TTC549 (cell line): ENCODE measurements around the gene ROR2.
"Not testable (repeated sequence)": the region's sequence is repeated elsewhere in the genome, so short reads cannot be mapped to it uniquely, and the experiment has no call there.

Experiments
- FAIRE-seq: peaks from 2 replicates; lab custom pipeline; 2012; peaks lifted over from hg19 to GRCh38; lab: Jason Lieb, UNC

The ROR2 gene

DNA sequence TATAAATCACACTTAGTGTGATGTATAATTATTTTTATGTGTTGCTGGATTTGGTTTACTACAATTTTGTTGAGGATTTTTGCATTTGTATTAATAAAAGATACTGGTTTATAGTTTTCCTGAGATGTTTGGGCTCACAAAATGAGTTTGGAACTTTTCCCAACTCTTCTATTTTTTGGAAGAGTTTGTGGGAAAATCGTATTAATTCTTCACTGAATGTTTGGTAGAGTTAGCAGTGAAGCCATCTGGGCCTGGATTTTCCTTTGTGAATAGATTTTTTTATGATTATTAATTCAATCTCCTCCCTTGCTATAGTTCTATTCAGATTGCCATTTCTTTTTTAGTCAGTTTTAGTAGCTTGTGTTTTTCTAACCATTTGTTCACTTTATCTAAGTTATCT lies 324.7 kb downstream of the ROR2 start:
- no peak for FAIRE-seq

DNA sequence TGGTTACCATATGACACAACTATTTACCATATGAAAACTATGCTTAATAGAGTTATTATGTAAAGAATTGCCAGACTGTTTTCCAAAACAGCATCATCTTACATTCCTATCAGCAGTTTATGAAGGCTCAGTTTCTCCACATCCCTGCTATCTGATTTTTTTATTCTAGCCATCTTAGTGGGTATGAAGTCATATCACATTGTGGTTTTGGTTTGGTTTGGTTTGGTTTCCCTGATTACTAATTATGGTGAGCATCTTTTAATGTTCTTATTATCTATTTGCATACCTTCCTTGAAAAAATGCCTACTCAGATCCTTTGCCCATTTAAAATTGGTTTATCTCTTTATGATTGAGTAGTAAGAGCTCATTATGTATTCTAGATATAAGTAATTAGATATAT lies 327.0 kb downstream of the ROR2 start:
- no peak for FAIRE-seq

DNA sequence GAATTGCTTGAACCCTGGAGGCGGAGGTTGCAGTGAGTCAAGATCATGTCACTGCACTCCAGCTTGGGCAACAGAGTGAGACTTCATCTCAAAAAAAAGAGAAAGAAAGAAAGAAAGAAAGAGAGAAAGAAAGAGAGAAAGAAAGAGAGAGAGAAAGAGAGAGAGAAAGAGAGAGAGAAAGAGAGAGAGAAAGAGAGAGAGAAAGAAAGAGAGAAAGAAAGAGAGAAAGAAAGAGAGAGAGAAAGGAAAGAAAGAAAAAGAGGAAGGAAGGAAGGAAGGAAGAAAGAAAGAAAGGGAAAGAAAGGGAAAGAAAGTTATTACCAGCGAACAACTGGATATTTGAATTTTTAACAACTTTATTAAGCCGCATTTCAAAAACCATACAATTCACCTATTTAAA lies 327.9 kb downstream of the ROR2 start:
- FAIRE-seq, result not testable (repeated sequence)

DNA sequence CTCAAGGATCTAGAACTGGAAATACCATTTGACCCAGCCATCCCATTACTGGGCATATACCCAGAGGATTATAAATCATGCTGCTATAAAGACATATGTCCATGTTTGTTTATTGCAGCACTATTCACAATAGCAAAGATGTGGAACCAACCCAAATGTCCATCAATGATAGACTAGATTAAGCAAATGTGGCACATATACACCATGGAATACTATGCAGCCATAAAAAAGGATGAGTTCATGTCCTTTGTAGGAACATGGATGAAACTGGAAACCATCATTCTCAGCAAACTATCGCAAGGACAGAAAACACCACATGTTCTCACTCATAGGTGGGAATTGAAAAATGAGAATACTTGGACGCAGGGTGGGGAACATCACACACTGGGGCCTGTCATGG lies 336.0 kb downstream of the ROR2 start:
- not testable (repeated sequence) for FAIRE-seq

DNA sequence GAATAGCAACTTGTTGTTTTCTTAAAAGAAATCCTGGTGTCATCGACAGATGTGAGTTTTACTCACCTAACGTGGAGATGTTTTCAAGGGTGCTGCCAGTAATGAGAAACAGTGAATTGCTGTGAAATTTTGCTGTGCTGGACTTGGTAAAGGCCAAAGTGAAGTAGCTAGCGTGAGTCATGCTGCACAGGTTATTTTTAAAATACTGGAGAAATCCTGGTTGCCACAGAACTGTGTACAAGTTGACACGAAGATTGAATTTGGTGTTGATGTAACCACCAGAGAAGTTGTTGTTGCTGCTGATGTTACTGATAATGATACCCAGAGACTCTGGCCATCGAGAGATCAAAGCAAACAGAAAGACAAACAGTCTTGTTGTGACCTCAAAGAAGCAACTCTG lies 338.4 kb downstream of the ROR2 start:
- no peak for FAIRE-seq

DNA sequence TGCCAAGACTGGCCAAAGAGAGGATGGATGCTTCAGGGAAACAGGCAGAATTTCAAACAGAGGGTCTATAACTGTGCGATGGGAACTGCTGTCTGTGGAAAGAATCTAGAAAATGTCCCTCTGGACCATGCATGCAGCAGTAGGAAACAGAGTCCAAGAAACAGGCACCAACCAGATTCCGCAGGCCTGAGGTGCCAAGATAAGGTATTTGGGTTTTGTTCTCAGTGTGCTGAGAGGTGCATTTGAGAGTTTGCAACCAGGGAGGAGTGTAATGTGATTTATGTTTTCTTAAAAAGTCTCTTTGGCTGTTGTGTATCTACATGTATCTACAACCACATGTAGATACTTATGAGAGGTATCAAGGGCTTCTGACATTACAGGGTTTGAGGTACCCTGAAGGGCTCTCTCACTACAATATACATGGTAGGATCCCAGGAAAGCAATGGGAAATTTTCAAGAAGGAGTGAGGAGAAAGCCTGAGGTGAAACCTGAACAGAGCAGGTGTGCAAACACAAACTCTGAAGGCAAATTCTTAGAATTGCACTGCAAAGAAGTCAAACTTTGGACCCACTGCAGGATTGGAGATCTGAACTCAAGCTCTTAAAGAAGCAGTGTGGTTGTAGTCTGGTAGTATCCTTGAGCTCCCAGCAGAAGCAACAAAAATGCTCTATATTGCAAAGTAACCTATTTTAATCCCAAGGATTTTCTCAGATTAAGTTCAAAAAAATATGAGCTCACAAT lies 343.6 kb downstream of the ROR2 start:
- no peak for FAIRE-seq

DNA sequence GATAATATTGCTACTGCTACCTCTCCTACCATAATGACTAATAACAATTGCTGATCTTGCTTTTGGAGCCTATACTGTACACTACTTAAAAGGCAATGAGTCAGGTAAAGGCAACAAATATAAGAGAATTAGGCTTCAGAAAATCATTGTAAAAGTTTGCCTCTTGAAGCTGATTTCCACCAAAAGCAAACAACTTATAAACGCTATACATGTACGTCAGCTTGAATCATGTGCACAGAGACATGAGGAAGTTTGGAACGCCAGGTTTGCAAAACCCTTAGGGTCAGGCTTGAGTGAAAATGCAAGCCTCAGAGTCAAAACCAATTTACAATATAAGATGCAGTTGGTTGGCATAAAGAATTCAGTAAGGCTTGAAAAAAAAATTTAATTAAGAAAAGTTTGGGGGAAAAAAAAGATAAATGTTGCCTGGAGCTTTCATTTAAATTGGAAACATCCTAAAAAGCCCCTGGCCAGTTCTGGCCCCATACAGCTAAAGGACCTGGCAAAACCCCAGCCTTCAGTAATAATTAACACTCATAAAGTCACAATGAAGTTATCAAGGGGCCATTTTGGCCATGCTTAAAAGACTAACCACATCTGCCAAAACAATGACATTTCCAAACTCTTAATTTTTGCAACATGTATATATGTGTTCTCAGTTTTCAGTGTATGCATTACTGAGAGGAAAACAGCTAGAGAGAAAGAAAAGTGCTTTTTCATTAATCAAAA lies 345.4 kb downstream of the ROR2 start:
- FAIRE-seq, result no peak

DNA sequence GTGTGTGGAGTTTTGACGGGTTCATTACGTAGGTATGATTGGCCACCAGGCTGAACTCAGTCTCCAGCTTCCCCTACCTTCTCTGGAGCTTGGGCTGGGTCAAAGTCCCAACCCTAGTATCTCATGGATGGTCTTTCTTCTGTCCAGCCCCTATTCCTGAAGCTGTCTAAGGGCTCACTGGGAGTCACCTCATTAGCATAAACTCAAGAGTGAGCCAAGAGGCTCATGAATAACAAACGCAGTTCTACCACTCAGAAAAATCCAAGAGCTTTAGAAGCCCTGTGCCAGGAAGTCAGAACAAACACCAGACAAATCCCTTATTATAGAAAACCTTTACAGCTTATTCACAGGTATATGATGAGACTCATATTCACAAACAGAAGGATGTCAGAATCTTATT lies 346.1 kb downstream of the ROR2 start:
- FAIRE-seq, result no peak

DNA sequence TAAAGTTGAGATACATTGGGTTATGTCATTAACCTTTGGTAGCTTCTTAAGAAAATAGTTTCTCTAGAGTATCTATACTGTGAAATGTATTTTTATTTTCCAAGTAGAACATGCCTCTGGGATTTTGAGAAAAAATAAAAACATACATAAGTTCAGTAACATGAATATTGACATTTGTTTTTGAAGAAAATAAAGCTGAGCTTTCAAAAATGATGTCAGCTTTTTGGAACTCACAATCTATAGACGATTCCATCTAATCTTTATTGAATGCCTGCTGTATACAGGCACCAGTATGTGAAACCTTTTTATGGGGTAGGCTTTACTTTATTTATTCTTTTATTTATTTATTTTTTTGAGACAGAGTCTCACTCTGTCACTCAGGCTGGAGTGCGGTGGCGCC lies 350.5 kb downstream of the ROR2 start:
- no peak for FAIRE-seq

DNA sequence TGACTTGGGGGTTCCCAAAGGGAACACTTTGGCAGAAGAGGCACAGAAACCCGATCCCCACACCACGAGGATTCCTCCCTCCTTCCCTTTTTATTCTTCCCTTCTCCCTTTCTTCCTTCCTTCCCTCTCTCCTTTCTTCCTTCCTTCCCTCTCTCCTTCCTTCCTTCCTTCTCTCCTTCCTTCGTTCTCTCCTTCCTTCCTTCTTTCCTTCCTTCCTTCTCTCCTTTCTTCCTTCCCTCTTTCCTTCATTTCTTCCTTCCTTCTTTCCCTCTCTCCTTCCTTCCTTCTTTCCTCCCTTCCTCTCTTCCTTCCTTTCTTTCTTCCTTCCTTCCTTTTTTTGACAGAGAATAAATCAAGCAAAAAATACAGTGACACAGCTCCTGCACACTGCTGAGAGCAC lies 358.4 kb downstream of the ROR2 start:
- FAIRE-seq, result no peak

DNA sequence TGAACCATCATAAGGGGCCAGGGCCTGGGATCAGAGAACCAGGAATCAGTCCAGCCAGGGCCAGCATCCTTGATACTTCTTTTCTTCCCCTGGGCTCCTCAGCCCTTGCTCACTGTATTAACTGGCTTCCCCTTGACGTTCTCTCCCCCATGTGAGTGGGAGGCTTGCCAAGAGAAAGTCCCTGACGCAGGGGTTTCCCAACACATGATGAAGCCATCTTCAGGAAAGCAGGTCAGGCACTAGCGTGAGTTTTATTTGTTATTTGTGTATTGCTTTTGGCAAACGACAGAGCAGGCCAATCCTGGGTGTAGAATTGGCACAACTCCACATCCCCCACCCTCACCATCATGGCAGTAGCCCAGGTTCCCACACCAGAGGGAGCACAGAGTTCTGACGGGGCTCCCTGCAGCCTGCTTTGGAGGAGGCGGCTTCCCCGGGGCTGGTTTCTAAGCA lies 360.9 kb downstream of the ROR2 start:
- FAIRE-seq, result no peak

DNA sequence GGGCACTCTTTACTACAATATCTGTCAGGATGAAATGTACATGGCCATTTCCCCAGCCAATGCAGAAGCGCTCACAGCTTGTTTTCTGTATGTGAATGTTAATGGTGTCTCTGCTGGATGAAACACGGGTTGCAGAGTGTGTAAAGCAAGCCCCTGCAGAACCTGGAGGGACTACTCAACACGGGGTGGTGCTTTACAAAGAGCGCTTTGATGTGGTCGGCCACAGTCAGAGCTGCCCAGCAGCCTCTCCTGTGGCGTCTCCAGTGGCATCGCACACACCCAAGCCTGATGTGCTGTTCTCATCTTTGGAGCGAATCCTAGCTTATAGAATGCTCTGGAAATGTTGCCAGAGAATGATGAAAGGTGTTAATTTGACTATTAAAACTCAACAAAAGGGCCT lies 363.7 kb downstream of the ROR2 start:
- no peak for FAIRE-seq

DNA sequence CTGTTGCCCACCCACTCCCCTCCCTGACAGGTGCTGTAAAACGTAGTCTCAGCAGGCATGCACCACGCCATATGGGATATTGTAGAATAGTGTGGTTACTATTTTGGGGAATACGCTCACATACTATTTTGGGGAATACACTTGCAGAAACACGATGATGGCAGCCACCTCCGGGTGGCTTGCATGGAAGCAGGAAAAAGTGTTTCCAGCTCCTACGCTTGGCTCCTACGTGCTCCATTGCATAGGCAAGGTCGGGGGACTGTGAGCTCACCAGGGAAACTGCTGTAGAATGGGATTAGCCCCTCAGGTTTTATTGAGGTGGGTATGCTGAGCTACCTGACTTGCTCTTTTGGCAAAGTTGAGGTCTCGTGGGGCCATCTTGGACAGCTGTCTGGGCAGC lies 366.1 kb downstream of the ROR2 start:
- no peak for FAIRE-seq

DNA sequence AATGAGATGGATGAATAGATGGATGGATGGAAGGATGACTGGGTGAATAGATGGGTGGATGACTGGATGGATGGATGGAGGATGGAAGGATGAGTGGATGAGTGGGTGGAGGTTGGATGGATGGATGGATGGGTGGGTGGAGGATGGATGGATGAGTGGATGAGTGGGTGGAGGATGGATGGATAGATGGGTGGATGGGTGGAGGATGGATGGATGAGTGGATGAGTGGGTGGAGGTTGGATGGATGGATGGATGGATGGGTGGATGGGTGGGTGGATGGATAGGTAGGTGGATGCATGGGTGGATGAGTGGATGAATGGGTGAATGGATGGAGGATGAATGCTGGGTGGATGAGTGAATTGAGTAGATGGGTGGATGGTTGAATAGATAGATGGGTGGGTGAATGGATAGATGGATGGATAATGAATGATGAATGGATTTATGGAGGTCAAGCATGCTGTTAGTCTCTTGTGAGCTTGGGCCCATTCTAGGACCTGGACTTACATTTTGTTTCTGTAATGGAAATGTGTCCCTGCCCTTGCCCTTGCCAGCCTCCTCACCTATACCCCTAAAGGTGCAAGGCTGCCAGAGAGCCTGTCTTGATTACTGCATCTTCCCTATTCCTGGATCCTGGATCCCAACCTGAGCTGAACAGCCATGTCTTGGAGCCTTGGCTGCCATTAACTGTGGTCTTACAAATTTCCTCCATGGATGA lies 366.7 kb downstream of the ROR2 start:
- FAIRE-seq, result no peak

DNA sequence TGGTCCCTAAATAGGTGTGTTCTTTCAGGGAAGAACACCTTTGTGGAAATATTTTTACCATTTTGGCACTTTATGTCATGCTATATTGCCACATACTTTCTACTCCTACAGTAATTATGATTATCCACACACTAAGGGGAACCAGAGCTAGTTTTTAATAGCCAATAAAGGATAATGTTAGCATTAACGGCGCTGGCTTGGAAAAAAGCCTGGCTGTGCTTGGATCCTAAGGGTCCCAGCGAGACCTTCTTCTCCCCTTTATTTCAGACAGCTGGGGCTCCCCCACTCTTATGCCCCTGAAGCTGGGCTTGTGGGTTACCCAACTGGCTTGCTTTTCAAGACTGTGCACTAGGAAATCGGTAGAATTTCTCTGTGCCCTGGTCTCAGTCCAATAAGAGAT lies 367.8 kb downstream of the ROR2 start:
- FAIRE-seq, result no peak

DNA sequence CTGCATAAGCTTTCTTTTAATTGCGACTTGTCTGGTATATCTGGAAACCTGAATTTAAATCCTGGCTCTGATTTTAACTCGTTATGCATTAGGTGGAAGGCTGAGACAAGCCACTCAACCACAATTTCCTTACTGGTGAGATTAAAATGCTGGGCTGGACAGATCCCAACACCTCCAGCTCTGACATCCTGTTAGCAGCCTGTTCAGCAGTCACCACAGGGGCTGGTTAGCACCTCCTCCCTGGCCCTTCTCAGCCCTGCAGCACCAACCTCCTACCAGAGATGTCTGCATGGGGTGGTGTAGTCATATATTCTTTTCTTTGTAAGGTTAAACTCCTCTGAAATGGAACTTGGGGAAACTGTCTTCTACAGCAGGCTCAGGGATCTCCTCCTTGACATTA lies 369.9 kb downstream of the ROR2 start:
- no peak for FAIRE-seq

DNA sequence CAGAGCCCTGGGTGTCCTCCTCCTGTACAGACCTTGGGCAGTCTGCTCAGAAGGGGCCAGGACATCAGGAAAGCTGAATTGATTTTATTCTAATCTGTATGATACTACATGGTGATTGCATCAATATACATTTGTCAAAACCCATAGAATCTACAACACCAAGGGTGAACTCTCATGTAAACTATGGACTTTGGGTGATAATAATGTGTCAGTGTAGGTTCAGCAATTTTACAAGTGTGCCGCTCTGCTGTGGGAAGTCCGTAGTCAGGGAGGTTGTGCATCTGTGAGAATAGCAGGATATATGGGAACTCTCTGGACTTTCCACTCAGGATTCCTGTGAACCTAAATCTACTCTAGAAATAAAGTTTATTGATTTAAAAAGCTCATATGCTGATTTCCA lies 371.1 kb downstream of the ROR2 start:
- no peak for FAIRE-seq

DNA sequence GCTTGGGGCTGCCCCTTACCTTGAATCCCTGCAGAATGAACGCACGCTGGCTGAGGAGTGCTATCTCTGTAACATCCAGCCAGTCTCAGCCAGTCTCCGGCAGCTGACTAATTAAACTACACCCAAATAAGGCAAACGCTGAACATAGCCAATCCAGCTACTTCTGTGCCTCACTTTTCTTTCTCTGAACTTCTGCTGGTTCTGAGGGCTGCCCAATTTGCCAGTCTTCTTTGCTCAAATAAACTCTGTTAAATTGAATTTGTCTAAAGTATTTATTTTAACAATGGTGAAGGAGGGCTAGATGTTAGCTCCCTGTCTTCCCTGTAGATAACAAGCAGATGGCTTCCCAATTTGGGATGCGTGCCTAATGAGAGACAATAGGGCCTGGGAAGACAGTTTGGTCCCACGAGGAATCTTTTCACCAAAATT lies 372.4 kb downstream of the ROR2 start:
- no peak for FAIRE-seq

DNA sequence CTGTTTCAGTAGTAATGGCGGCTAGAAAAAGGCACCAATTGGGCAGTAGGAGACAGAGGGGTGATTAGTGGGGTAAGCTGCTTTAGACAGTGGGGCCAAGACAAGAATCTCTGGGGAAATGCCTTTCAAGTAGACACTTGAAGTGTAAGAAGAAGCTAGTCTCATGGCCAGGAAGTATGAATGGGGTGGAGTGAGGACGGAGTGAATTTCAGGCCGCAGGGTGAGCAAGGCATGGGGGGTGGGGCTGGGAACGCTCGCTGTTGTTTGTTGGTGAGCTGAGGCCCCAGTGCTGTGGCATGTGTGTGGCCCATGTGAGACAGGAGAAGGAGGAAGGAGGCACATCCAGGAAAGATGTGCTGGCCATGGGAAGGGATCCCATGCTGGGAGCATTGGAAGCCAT lies 377.2 kb downstream of the ROR2 start:
- FAIRE-seq, result no peak

DNA sequence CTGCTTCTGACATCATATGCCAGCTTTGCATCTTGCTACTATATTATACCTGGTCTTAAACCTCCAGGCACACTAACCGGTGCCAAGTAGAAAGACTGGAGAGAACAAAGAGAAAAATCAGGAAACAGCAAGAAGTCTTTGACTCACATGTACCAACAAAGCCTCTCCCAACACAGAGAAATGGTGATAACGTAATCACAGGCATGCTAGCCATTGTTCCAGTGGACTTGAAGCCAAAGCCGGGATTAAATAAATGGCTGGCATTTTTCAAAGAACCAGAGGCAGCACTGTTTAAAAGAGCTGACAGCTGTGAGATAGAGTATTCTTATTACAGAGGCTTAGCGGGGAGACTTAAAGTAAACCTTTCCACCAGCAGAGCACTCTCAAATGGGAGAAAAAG lies 378.0 kb downstream of the ROR2 start:
- no peak for FAIRE-seq

DNA sequence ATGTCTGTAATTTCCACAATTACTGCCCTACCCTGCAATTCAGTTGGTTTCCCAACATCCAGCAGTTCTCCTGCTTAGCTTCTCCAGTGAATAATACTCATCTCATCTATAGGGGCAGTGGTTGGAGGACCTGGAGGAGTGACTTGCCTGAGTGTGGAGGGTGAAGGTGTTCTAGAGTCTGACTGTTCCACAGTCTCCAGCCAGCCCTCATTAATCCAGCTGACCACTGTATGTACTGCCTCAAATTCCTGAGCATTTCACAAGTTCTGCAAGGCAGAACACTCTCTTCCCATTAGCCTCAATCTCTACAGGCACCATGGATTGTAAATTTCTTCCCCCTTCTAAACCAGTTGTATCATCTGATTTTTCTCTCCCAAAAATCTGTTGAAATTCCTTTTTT lies 379.0 kb downstream of the ROR2 start:
- no peak for FAIRE-seq

DNA sequence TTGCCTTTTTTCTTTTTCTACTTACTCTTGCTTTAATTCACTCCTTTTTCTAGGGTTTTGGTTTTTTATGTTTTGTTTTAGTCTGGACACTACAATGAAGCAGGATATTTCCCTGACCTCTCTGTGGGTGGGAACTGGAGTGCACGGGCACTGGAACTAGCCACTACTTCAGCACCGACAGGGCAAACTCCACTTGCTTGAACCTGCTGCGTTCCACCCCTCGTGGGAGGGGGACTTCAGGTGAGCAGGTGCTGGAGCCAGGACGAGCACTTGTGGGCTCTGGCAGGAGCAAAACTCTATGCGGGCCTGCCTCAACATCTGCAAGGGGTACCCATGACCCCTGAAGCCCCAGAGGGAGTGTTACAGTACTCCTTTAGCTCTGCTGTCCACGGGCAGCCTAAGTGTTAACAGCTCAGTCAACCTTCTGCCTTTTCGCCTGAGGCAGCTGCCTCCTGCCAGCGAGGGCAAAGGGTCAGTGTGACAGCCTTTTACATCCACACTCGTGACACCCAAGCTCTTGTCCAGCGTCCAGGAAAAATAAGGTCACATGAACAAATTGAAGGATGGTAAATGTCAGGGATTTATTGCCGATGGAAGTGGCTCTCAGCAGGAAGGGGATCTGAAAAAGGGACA lies 382.3 kb downstream of the ROR2 start:
- FAIRE-seq, result no peak
